SHP77 treated with DMSO at 0.1 percent for 48 hours (cell line): ENCODE results near the gene ATP5F1D.

Experiments used
- DNase-seq: peaks from one replicate; lab custom pipeline; 2025; lab: John Stamatoyannopoulos, UW

ATP5F1D gene

GRCh38 chr19:1220976-1221903, 20.3 kb upstream of the ATP5F1D start:
- peak; percentile 24 for DNase-seq

- no peak for DNase-seq
Measured at GRCh38 chr19:1221904-1222255, 19.7 kb upstream of the ATP5F1D start.

GRCh38 chr19:1222394-1222793, 19.2 kb upstream of the ATP5F1D start:
- no peak for DNase-seq

GRCh38 chr19:1223018-1223855, 18.3 kb upstream of the ATP5F1D start:
- no peak for DNase-seq

- DNase-seq: no peak
Measured at GRCh38 chr19:1224047-1224825, 17.3 kb upstream of the ATP5F1D start.

- DNase-seq: no peak
Measured at GRCh38 chr19:1224847-1225246, 16.7 kb upstream of the ATP5F1D start.

- DNase-seq: no peak
Measured at GRCh38 chr19:1225440-1226226, 15.9 kb upstream of the ATP5F1D start.

GRCh38 chr19:1226227-1226518, 15.4 kb upstream of the ATP5F1D start:
- DNase-seq: no peak

- no peak for DNase-seq
Measured at GRCh38 chr19:1226522-1227303, 14.8 kb upstream of the ATP5F1D start.

- no peak for DNase-seq
Measured at GRCh38 chr19:1227304-1228054, 14.1 kb upstream of the ATP5F1D start.

- DNase-seq: no peak
Measured at GRCh38 chr19:1228161-1228957, 13.2 kb upstream of the ATP5F1D start.

GRCh38 chr19:1229056-1229923, 12.3 kb upstream of the ATP5F1D start:
- no peak for DNase-seq

GRCh38 chr19:1229924-1230782, 11.4 kb upstream of the ATP5F1D start:
- DNase-seq: no peak

GRCh38 chr19:1230783-1231489, 10.6 kb upstream of the ATP5F1D start:
- DNase-seq: no peak

- no peak for DNase-seq
Measured at GRCh38 chr19:1231729-1232637, 9.6 kb upstream of the ATP5F1D start.

GRCh38 chr19:1232652-1233072, 8.9 kb upstream of the ATP5F1D start:
- no peak for DNase-seq
